Inferior parietal cortex (tissue), 1 donor: ENCODE measurements around the gene BIN1.
A peak's percentile ranks its signal among the peaks of the same experiment; 100 is the strongest.
"Not testable (repeated sequence)": the region's sequence is repeated elsewhere in the genome, so short reads cannot be mapped to it uniquely, and the experiment has no call there.

ENCODE experiments used
- DNase-seq: peaks from one replicate; pipeline ENCODE4 v3.0.0-alpha.2; 2016; ENCODE audit errors: extremely low spot score

Gene BIN1

GRCh38 chr2:127133793-127134192, 26.8 kb upstream of the BIN1 start:
- DNase-seq, result no peak

DNA sequence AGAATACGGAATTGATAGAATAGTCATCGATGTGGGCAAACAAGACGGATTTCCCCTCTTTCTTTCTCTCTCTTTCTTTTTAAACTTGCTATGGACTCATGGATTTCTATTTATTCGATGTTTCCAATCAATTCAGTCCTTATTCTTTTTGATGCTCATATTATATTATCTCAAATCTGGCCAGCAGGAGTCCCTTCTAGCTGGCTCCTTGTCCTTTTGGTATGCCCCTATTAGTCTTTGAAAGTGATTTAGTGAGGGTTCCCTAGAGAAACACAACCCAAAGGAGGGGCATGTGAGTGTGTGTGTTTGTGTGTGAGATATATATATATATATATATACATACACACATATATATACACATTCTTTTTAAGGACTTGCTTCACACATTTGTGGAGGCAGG, 23.5 kb upstream of the BIN1 start:
- DNase-seq, result no peak

- no peak for DNase-seq
These were observed 23.0 kb upstream of the BIN1 start for GRCh38 chr2:127129937-127130336.

GRCh38 chr2:127128445-127128904, 21.5 kb upstream of the BIN1 start:
- no peak for DNase-seq

DNA sequence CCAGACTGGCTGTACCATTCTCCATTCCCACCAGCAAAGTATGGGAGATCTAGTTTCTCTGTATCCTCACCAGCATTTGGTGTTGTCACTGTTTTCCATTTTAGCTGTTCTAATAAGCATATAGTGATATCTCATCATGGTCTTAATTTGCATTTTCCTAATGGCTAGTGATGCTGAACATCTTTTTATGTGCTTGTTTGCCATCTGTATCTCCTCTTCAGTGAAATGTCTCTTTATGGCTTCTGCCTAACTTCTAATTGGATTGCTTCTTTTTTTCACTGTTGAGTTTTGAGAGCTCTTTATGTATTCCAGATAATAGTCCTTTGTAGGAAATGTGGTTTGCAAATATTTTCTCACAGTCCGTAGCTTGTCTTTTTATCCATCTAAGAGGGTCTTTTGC, 18.9 kb upstream of the BIN1 start:
- no peak for DNase-seq

- no peak for DNase-seq
These were observed 17.5 kb upstream of the BIN1 start for GRCh38 chr2:127124426-127124825.

DNA sequence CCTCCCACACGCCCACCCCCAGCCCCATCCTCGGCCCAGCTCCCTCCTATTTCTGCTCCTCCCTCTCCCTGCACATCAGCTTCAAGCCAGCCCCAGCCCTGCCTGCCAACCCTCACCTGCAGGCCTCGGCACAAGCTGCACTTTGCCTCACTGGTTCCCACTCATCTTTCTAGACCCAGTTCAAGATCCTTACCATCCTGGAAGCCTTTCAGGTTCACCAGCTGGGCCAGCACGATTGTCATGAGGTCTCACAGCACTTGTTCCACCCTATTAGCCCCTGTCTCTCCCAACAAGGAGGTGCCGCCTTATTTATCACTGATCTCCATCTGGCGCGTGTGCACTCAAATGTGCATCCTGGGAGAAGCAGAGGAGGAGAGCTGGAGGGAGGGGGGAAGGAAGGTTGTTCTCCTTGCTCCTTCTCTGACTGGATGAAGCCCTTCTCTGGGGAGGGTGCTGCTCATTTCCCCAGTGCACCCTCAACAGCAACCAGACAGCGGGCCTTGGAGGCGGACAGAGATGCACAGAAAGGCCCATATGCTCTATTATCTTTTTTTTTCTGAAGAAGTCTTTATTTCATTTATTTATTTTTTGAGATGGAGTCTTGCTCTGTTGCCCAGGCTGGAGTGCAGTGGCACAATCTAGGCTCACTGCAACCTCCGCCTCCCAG, 15.5 kb upstream of the BIN1 start:
- DNase-seq, result no peak

DNA sequence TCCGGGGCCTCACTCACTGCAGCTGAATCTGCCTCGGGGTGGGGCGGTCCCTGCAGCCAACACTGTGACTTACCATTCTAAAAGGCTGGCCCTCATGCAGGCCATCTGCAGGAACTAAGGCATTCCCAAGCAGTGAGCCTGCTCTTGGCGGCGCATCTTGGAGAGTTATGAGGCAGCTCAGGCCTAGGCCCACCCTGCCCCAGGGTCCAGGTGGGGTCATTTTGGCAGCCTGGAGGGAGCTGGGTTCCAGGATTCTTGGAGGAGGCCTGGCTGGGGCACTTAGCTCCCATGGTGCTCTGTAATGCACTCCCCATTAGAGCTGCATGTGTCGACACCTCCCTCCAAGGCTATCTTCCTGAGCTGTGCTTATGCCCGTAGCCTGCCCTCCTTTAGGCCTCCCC, 14.8 kb upstream of the BIN1 start:
- DNase-seq, result no peak

DNA sequence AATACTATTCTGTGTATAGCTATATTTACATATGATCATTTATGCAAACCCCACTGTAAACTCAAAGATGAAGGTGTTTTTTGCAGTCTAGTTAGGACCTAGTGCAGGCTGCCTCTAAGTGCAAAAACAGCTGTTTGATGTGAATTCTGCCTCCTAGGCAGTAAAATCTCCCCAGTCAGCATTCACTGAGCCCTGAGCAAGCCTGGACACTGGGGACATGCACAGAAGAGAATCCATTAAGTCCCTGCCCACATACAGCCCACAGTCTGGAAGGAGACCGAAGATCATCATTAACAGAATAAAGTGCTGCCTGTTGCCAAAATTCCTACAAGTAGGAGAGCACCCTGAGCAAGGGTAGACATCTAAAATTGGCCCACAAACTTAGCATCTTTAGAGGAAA, 14.4 kb upstream of the BIN1 start:
- DNase-seq, result no peak

DNA sequence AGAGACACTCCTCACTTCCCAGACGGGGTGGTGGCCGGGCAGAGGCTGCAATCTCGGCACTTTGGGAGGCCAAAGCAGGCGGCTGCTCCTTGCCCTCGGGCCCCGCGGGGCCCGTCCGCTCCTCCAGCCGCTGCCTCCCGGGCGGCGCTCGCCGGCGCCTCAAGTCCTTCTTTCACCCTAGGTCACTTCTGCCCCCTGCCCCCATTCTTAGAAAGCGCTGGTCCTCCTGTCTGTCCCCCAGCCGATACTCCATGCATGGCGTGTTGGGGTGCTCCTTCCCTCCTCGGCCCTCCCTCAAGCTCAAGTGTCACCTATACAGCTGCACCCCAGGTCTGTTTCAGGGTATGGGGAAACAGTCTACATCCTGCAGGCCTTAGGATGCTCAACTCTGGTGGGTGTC, 13.5 kb upstream of the BIN1 start:
- DNase-seq, result not testable (repeated sequence)

- DNase-seq, result peak; percentile 82
These were observed 11.5 kb upstream of the BIN1 start for GRCh38 chr2:127118467-127118866.

- no peak for DNase-seq
These were observed 11.1 kb upstream of the BIN1 start for GRCh38 chr2:127118038-127118437.

DNA sequence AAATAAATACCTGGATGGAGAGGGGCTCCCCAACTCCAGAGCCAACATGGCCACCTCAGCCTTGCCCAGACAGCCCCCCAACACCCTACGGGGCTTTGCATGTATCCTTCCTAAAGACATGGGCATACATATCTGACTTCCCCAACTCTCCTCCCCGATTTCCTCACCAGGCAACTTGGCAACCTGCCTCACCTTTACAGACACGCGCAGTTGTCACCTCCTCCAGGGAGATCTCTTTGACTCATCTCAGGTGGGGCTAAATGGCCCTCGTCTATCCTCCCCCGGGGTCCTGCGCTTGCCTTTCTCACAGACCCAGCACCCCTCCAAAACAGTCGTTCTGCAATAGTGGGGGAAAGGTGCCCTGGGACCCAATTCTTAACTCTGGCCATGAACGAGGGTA, 10.6 kb upstream of the BIN1 start:
- no peak for DNase-seq

GRCh38 chr2:127115471-127116199, 8.7 kb upstream of the BIN1 start:
- no peak for DNase-seq

DNA sequence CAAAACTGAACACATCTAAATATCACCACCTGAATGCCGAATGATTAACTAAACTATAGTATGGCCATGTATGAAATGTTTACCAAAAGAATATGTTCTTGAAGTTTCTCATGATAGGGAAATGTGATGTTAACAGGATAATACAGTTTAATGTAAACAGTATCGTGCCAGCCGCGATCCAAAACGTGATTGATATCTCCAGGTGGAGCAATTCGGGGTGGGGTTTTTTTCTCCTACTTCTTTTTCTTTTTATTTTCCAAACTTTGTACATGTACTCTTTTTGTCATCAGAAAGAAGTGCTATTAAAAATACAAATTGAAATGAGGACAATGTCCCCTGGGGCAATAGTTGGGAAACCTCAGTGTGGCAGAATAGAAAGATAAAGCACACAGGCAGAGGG, 4.0 kb upstream of the BIN1 start:
- DNase-seq, result no peak

GRCh38 chr2:127108090-127108523, 1.2 kb upstream of the BIN1 start:
- DNase-seq, result peak; percentile 56

DNA sequence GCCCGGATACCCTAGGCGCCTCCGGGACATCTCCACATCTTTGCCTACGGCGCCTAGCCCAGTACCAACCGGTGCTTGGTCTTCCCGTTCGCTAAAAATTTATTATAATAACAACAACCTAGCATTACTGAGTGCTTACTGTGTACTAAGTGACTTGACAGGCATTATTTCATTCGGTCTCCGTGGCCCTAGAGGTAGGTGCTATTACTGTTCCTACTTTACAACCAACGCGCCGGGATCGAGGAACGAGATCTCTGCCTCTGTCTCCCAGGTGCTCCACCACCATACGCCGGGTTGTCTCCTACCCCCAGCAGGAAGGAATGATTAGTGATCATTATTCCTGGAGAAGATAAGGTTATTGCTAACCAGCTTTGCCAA, 657 bp upstream of the BIN1 start:
- no peak for DNase-seq

GRCh38 chr2:127106457-127106990, 430 bp downstream of the BIN1 start:
- DNase-seq, result no peak

GRCh38 chr2:127105656-127106456, 1.1 kb downstream of the BIN1 start:
- no peak for DNase-seq

GRCh38 chr2:127104881-127105655, 1.9 kb downstream of the BIN1 start:
- no peak for DNase-seq

DNA sequence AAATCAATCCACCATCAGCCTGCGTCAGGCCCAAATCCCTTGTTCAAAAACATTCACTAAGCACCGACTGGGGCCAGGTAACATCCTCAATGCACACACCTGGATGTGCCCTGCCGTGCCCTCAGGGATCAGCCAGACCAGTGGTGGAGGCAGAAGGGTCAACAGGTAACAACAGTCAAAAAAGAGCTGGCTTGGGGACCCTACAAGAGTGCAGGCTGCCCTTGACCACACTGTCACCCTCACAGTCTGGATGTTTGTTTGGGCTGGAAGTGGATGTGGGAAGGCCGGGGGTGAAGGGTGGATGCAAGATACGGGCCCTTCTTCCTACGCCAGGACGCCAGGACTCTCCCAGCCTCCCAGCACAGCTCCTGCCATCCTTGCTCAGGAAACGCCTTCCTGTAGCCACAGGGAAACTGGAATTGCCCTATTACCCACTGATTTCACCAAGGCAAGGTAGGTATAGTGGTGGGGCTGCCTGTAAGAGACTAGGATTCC, 2.7 kb downstream of the BIN1 start:
- DNase-seq, result no peak
